Keratinocyte (primary cell): ENCODE results near the gene LYZL1. TPM values are rescaled to one million over a fixed set of nuclear protein-coding genes. Genes with fewer than 3 reads are reported as not detected.

Experiments used
- DNase-seq: peaks from one replicate; pipeline ENCODE4 v3.0.0-alpha.2; 2011; ENCODE audit warnings: low read depth, missing footprints, low spot score
- FAIRE-seq: peaks from 2 replicates; lab custom pipeline; 2011; peaks lifted over from hg19 to GRCh38; lab: Jason Lieb, UNC
- H2AFZ ChIP-seq: 2 replicates; pipeline ENCODE4 v1.6.0; 2012; ENCODE audit warnings: low read length, control low read depth, inconsistent platforms; ENCODE audit not compliant: control insufficient read depth
- H3K27ac ChIP-seq: 2 replicates; pipeline ENCODE4 v1.5.1; 2011; ENCODE audit warnings: low read length; ENCODE audit not compliant: control insufficient read depth, insufficient read depth
- H3K27me3 ChIP-seq: 3 replicates; pipeline ENCODE4 v1.6.0; 2011; ENCODE audit warnings: low read length; ENCODE audit not compliant: control insufficient read depth, insufficient read depth; ENCODE audit errors: extremely low read depth
- H3K36me3 ChIP-seq, 2 experiments: 2 replicates in 1 of 2; 3 replicates in 1 of 2; pipeline ENCODE4 v1.5.1; 2011; ENCODE audit warnings: low read length in 2 of 2, mild to moderate bottlenecking in 1 of 2; ENCODE audit not compliant: control insufficient read depth in 2 of 2, insufficient read depth in 2 of 2; ENCODE audit errors: extremely low read depth in 1 of 2
- H3K4me1 ChIP-seq: 3 replicates; pipeline ENCODE4 v1.5.1; 2011; ENCODE audit warnings: low read length; ENCODE audit not compliant: control insufficient read depth, insufficient read depth; ENCODE audit errors: extremely low read depth
- H3K4me2 ChIP-seq: 3 replicates; pipeline ENCODE4 v1.6.0; 2011; ENCODE audit warnings: low read depth, low read length; ENCODE audit not compliant: control insufficient read depth, insufficient read depth; ENCODE audit errors: extremely low read depth
- H3K4me3 ChIP-seq, 3 experiments: fragments of 200-600 bp in 1 of 3; sonication (generic) in 1 of 3; 2 replicates in 2 of 3; 3 replicates in 1 of 3; pipeline ENCODE4 v1.5.1; 2011 to 2016; ENCODE audit warnings: low read length in 3 of 3, mild to moderate bottlenecking in 3 of 3, control low read depth in 2 of 3, inconsistent platforms in 1 of 3, low read depth in 1 of 3, mixed read lengths in 1 of 3, mixed run types in 1 of 3, moderate library complexity in 1 of 3; ENCODE audit not compliant: control insufficient read depth in 2 of 3, insufficient read depth in 2 of 3; ENCODE audit errors: extremely low read depth in 1 of 3
- H3K79me2 ChIP-seq: 2 replicates; pipeline ENCODE4 v1.6.0; 2012; ENCODE audit warnings: low read length; ENCODE audit not compliant: control insufficient read depth, insufficient read depth
- H3K9ac ChIP-seq: 3 replicates; pipeline ENCODE4 v1.6.0; 2011; ENCODE audit warnings: low read length; ENCODE audit not compliant: control insufficient read depth, insufficient read depth; ENCODE audit errors: extremely low read depth
- H3K9me1 ChIP-seq: 3 replicates; pipeline ENCODE4 v1.6.0; 2011; ENCODE audit warnings: low read length; ENCODE audit not compliant: control insufficient read depth, insufficient read depth; ENCODE audit errors: extremely low read depth
- H3K9me3 ChIP-seq: 2 replicates; pipeline ENCODE4 v1.5.1; 2012; ENCODE audit warnings: low read depth, low read length; ENCODE audit not compliant: control insufficient read depth
- H4K20me1 ChIP-seq: 3 replicates; pipeline ENCODE4 v1.6.0; 2011; ENCODE audit warnings: low read length; ENCODE audit not compliant: control insufficient read depth, insufficient read depth; ENCODE audit errors: extremely low read depth
- EZH2 ChIP-seq: IDR thresholded peaks from one replicate; pipeline ENCODE4 v1.6.1; 2012; ENCODE audit warnings: inconsistent platforms, mild to moderate bottlenecking, low read length, moderate library complexity
- dilution Hi-C: fragments of 300-500 bp; cut with MboI; formaldehyde crosslinking; loops from one replicate; pipeline ENCODE4 v1.7.0; 2020; ENCODE audit warnings: low sequenced_read_pairs; ENCODE audit not compliant: extremely low pct_ligation_motif_present
- polyA plus RNA-seq, 5 experiments: library from polyadenylated mRNA; depleted of rRNA in 3 of 5; stranded (reverse) in 3 of 5; stranded (forward) in 1 of 5; unstranded in 1 of 5; fragments of >200 nt; gene quantifications; 1 replicate in 1 of 5; 2 replicates in 3 of 5; 3 replicates in 1 of 5; pipeline versions ENCODE4 v1.2.1 to v1.2.3, GENCODE V29; 2011 to 2012; ENCODE audit warnings: missing spikeins in 2 of 5, low read depth in 1 of 5, low replicate concordance in 1 of 5
- TF ChIP-seq, protein P1 (sequence below), 3 experiments: IDR thresholded peaks in 1 of 3; conservative IDR thresholded peaks in 1 of 3; optimal IDR thresholded peaks in 1 of 3; 2 replicates in 2 of 3; 3 replicates in 1 of 3; pipeline versions ENCODE3 to v1.5.1; 2011; ENCODE audit warnings: low read length in 3 of 3, mild to moderate bottlenecking in 3 of 3, moderate library complexity in 2 of 3, control low read depth in 1 of 3, inconsistent platforms in 1 of 3; ENCODE audit not compliant: insufficient read depth in 2 of 3; ENCODE audit errors: extremely low read depth in 1 of 3

LYZL1 gene
- polyA plus RNA-seq, 1 donor (not counting 4 experiments of a cell fraction or from before 2014, with no cell fraction given): not detected

DNA sequence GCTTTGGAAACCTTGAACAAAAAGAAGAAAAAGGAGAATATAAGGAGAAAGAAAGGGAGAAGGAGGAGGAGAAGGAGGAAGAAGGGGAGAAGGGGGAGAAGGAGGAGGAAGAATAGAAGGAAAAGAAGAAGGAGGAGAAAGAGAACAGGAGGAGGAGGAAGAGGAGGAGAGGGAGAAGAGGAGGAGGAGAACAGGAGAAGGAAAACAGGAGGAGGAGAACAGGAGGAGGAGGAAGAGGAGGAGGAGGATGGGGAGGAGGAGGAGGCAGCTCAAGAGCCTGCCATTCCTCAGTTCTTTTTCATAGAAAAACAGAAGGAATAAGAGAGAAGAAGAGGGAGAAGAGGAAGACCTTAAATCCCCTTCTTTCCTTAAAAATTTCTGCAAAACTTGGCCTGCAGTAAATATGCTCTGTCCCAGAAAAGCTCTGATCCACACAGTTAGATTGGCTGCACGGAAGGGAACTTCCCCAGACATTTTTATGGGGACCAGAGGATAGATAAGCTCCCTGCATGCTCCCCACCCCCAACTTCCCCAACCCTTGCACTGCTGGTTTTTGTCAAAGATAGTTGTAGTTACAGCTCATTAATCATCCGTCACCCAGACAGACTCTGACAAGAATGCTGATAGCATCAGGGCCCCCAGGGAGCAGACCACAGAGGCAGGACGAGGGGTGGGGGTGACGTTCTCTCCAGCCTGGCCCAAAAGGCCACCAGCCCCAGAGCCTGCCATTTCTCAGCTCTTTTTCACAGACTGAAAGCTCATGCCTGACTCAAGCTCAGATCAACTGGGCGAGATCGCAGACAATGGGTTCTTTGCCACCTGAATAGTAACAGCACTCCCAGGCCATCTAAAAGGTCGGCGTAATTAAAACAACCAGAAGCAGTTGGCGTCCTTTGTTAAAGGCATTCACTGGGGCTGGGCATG lies 34.5 kb upstream of the LYZL1 start:
- Histone ChIP-seq H3K27ac (no peak overlapping the region), H3K79me2 (no peaks in the 10 kb centered on the region), H3K9me1 (no peaks in the 10 kb centered on the region), H3K4me3 (no peak overlapping the region), H4K20me1 (no peaks in the 10 kb centered on the region), H3K9me3 (no peaks in the 10 kb centered on the region), H3K4me2 (no peak overlapping the region), H2AFZ (no peak overlapping the region), H3K4me1 (no peaks in the 10 kb centered on the region), H3K27me3 (peaks cover 35% of the 10 kb centered on the region), H3K9ac (no peak overlapping the region), H3K36me3 (no peaks in the 10 kb centered on the region)
- TF ChIP-seq, protein P1, sequence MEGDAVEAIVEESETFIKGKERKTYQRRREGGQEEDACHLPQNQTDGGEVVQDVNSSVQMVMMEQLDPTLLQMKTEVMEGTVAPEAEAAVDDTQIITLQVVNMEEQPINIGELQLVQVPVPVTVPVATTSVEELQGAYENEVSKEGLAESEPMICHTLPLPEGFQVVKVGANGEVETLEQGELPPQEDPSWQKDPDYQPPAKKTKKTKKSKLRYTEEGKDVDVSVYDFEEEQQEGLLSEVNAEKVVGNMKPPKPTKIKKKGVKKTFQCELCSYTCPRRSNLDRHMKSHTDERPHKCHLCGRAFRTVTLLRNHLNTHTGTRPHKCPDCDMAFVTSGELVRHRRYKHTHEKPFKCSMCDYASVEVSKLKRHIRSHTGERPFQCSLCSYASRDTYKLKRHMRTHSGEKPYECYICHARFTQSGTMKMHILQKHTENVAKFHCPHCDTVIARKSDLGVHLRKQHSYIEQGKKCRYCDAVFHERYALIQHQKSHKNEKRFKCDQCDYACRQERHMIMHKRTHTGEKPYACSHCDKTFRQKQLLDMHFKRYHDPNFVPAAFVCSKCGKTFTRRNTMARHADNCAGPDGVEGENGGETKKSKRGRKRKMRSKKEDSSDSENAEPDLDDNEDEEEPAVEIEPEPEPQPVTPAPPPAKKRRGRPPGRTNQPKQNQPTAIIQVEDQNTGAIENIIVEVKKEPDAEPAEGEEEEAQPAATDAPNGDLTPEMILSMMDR (optimal IDR thresholded peaks at IDR 0.05 in 1 of 3, IDR thresholded peaks at IDR 0.05 in 1 of 3, conservative IDR thresholded peaks at IDR 0.05 in 1 of 3; ENCODE audit: extremely low read depth in 1 of 3, insufficient read depth in 2 of 3, low read length in 3 of 3): no peak
- TF ChIP-seq EZH2: no peak
- no peak for DNase-seq
- no peak for FAIRE-seq
- dilution Hi-C loops: no loop called here

DNA sequence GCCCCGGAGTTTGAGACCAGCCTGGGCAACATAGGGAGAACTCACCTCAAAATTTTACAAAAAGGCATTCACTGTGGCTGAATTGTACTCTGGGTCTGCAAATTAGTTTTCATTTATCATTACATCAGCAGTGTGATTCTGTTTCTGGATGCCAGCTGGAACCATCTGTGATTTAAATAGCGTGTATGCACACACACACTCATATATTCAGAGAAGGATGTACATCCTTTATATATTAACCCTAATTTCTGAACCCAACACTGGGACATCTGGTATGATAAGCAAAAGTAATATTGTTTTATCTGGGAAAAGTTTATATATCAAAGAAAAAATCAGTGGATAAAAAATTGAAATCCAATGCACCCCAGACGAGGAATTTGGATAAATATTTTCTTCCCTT lies 33.8 kb upstream of the LYZL1 start:
- no peak overlapping the region for H3K4me2 ChIP-seq
- H3K27me3 ChIP-seq: peaks cover 35% of the 10 kb centered on the region

More for the DNA sequence above, 33.8 kb upstream of the LYZL1 start:
- no peaks in the 10 kb centered on the region for H3K4me1 ChIP-seq
- FAIRE-seq: no peak
- no peaks in the 10 kb centered on the region for H4K20me1 ChIP-seq
- no peak overlapping the region for H3K4me3 ChIP-seq
- DNase-seq: no peak
- no peak overlapping the region for H2AFZ ChIP-seq
- no peak for TF ChIP-seq EZH2
- TF ChIP-seq, protein P1 (optimal IDR thresholded peaks at IDR 0.05 in 1 of 3, IDR thresholded peaks at IDR 0.05 in 1 of 3, conservative IDR thresholded peaks at IDR 0.05 in 1 of 3; ENCODE audit: extremely low read depth in 1 of 3, insufficient read depth in 2 of 3, low read length in 3 of 3): no peak
- dilution Hi-C loops: no loop called here
- no peak overlapping the region for H3K9ac ChIP-seq
- no peaks in the 10 kb centered on the region for H3K9me1 ChIP-seq
- no peaks in the 10 kb centered on the region for H3K9me3 ChIP-seq
- no peak overlapping the region for H3K27ac ChIP-seq
- H3K36me3 ChIP-seq: no peaks in the 10 kb centered on the region
- no peaks in the 10 kb centered on the region for H3K79me2 ChIP-seq
